H9 (cell line): ENCODE data around the gene SHISA4. TPM values are rescaled to one million over a fixed set of nuclear protein-coding genes. Genes with fewer than 3 reads are reported as not detected.

Experiments used
- DNase-seq: peaks from one replicate; pipeline ENCODE4 v3.0.0-alpha.2; 2017
- H2AFZ ChIP-seq: one replicate; pipeline ENCODE4 v1.6.1; 2013; ENCODE audit warnings: mild to moderate bottlenecking, low read length, control low read depth, moderate library complexity
- H2AK5ac ChIP-seq: 2 replicates; pipeline ENCODE4 v1.6.1; 2013; ENCODE audit warnings: low read length, control low read depth, mixed read lengths; ENCODE audit not compliant: insufficient read length
- H2BK120ac ChIP-seq: one replicate; pipeline ENCODE4 v1.6.1; 2013; ENCODE audit warnings: low read depth, mild to moderate bottlenecking, low read length, control low read depth, inconsistent platforms; ENCODE audit not compliant: poor library complexity, severe bottlenecking
- H2BK12ac ChIP-seq: 2 replicates; pipeline ENCODE4 v1.6.1; 2013; ENCODE audit warnings: low read length, control low read depth, mixed read lengths, low read depth; ENCODE audit not compliant: insufficient read length
- H2BK15ac ChIP-seq: 2 replicates; pipeline ENCODE4 v1.6.1; 2013; ENCODE audit warnings: low read depth, low read length, control low read depth
- H2BK20ac ChIP-seq: one replicate; pipeline ENCODE4 v1.6.1; 2013; ENCODE audit warnings: low read depth, mild to moderate bottlenecking, low read length, control low read depth, inconsistent platforms; ENCODE audit not compliant: poor library complexity, severe bottlenecking
- H2BK5ac ChIP-seq: 2 replicates; pipeline ENCODE4 v1.6.1; 2013; ENCODE audit warnings: low read length, control low read depth, mixed read lengths; ENCODE audit not compliant: insufficient read length
- H3K14ac ChIP-seq: 2 replicates; pipeline ENCODE4 v1.6.1; 2013; ENCODE audit warnings: low read length, control low read depth; ENCODE audit not compliant: insufficient read depth
- H3K18ac ChIP-seq: 2 replicates; pipeline ENCODE4 v1.6.1; 2013; ENCODE audit warnings: low read depth, mild to moderate bottlenecking, mixed read lengths, low read length, control low read depth; ENCODE audit not compliant: insufficient read length
- H3K23ac ChIP-seq: 2 replicates; pipeline ENCODE4 v1.6.1; 2013; ENCODE audit warnings: low read length, control low read depth, mixed read lengths, low read depth; ENCODE audit not compliant: insufficient read length
- H3K23me2 ChIP-seq: 2 replicates; pipeline ENCODE4 v1.6.1; 2013; ENCODE audit warnings: low read depth, mild to moderate bottlenecking, mixed read lengths, low read length, control low read depth; ENCODE audit not compliant: insufficient read length, poor library complexity, severe bottlenecking
- H3K27ac ChIP-seq: 2 replicates; pipeline ENCODE4 v1.5.1; 2013; ENCODE audit warnings: low read length, control low read depth, mixed read lengths, low read depth; ENCODE audit not compliant: insufficient read length
- H3K27me3 ChIP-seq: 2 replicates; pipeline ENCODE4 v1.6.1; 2013; ENCODE audit warnings: low read length, control low read depth, inconsistent platforms; ENCODE audit not compliant: insufficient read depth
- H3K4ac ChIP-seq: 2 replicates; pipeline ENCODE4 v1.6.1; 2013; ENCODE audit warnings: low read depth, mild to moderate bottlenecking, control low read depth, inconsistent platforms, low read length, moderate library complexity
- H3K4me1 ChIP-seq: 2 replicates; pipeline ENCODE4 v1.6.1; 2013; ENCODE audit warnings: low read length, control low read depth, inconsistent platforms; ENCODE audit not compliant: insufficient read depth
- H3K4me2 ChIP-seq: 2 replicates; pipeline ENCODE4 v1.6.1; 2013; ENCODE audit warnings: low read length, control low read depth, mixed read lengths; ENCODE audit not compliant: insufficient read length, insufficient read depth
- H3K56ac ChIP-seq: 2 replicates; pipeline ENCODE4 v1.6.1; 2013; ENCODE audit warnings: low read depth, mild to moderate bottlenecking, mixed read lengths, low read length, control low read depth; ENCODE audit not compliant: insufficient read length
- H3K79me1 ChIP-seq: 2 replicates; pipeline ENCODE4 v1.6.1; 2013; ENCODE audit warnings: low read depth, mild to moderate bottlenecking, moderate library complexity, low read length, control low read depth, inconsistent platforms; ENCODE audit not compliant: insufficient read depth, poor library complexity, severe bottlenecking
- H3K79me2 ChIP-seq: 2 replicates; pipeline ENCODE4 v1.6.1; 2013; ENCODE audit warnings: low read length, control low read depth, inconsistent platforms; ENCODE audit not compliant: insufficient read depth
- H3K9ac ChIP-seq: 2 replicates; pipeline ENCODE4 v1.6.1; 2013; ENCODE audit warnings: low read length, control low read depth, mixed read lengths; ENCODE audit not compliant: insufficient read length; ENCODE audit errors: extremely low read depth
- H3K9me3 ChIP-seq: one replicate; pipeline ENCODE4 v1.6.1; 2013; ENCODE audit warnings: low read depth, low read length, inconsistent platforms; ENCODE audit not compliant: control insufficient read depth
- H3T11ph ChIP-seq: one replicate; pipeline ENCODE4 v1.6.1; 2013; ENCODE audit warnings: mild to moderate bottlenecking, low read length, control low read depth, inconsistent platforms
- H4K20me1 ChIP-seq: one replicate; pipeline ENCODE4 v1.6.1; 2013; ENCODE audit not compliant: control insufficient read depth, insufficient read length, insufficient read depth
- H4K5ac ChIP-seq: 2 replicates; pipeline ENCODE4 v1.6.1; 2013; ENCODE audit warnings: low read depth, mild to moderate bottlenecking, mixed read lengths, low read length, control low read depth; ENCODE audit not compliant: insufficient read length
- H4K8ac ChIP-seq: replicated peaks from 2 replicates; pipeline ENCODE4 v1.6.1; 2013; ENCODE audit warnings: low read length, control low read depth, mixed read lengths, low read depth; ENCODE audit not compliant: insufficient read length
- H4K91ac ChIP-seq: 2 replicates; pipeline ENCODE4 v1.6.1; 2013; ENCODE audit warnings: low read depth, mild to moderate bottlenecking, moderate library complexity, mixed read lengths, low read length, control low read depth; ENCODE audit not compliant: insufficient read length
- H3K27ac Mint-ChIP-seq, 3 experiments: 2 replicates in 2 of 3; 3 replicates in 1 of 3; pipeline ENCODE4 v1.8.0; 2020 to 2021; ENCODE audit warnings: mixed read lengths in 3 of 3, mild to moderate bottlenecking in 1 of 3, moderate library complexity in 1 of 3
- H3K27me3 Mint-ChIP-seq: 2 replicates; pipeline ENCODE4 v1.8.0; 2021; ENCODE audit warnings: low read depth, mild to moderate bottlenecking, moderate library complexity, mixed read lengths
- H3K36me3 Mint-ChIP-seq, 3 experiments: 2 replicates in 2 of 3; 3 replicates in 1 of 3; pipeline ENCODE4 v1.8.0; 2020 to 2021; ENCODE audit warnings: low read depth in 3 of 3, mixed read lengths in 3 of 3; ENCODE audit not compliant: insufficient read depth in 1 of 3
- H3K4me1 Mint-ChIP-seq, 2 experiments: 2 replicates each; pipeline ENCODE4 v1.8.0; 2020; ENCODE audit warnings: mixed read lengths in 2 of 2
- H3K4me3 Mint-ChIP-seq, 2 experiments: 2 replicates in 1 of 2; 3 replicates in 1 of 2; pipeline ENCODE4 v1.8.0; 2020 to 2021; ENCODE audit warnings: mild to moderate bottlenecking in 2 of 2, mixed read lengths in 2 of 2, moderate library complexity in 1 of 2
- H3K9me3 Mint-ChIP-seq, 2 experiments: 2 replicates in 1 of 2; 3 replicates in 1 of 2; pipeline ENCODE4 v1.8.0; 2020; ENCODE audit warnings: mild to moderate bottlenecking in 2 of 2, mixed read lengths in 2 of 2, moderate library complexity in 1 of 2
- WGBS: extraction: QIAGEN DNeasy Blood & Tissue Kit; methylation state at CpG from one replicate; pipeline ENCODE4 v1.1.7; 2013; ENCODE audit warnings: missing lambda C conversion rate, low lambda C conversion rate, mixed read lengths; ENCODE audit not compliant: insufficient read length; ENCODE audit errors: extremely low coverage; 5-methylcytosine and 5-hydroxymethylcytosine counted together
- total RNA-seq: library from RNA; stranded (reverse); gene quantifications from 2 replicates; pipeline ENCODE4 v1.2.1, GENCODE V29; 2021
- TF ChIP-seq, protein P1 (sequence below): fragments of 200-600 bp; sonication (generic); conservative IDR thresholded peaks from 3 replicates; pipeline ENCODE4 v1.8.0; 2021; ENCODE audit warnings: antibody characterized with exemption, mild to moderate bottlenecking

The SHISA4 gene
- total RNA-seq, 1 experiment from 2014 or later: 6.3 TPM

- no CpG with 5 or more reads among the region's 4 CpGs for WGBS
Measured at GRCh38 chr1:201898992-201899391, 10.3 kb downstream of the SHISA4 start.

More at GRCh38 chr1:201898992-201899391, 10.3 kb downstream of the SHISA4 start:
- 0 out of 7 replicates have a peak, but pooled peaks cover 0 to 1% (median 0%) of the 10 kb centered on the region in 3 experiments for H3K36me3 Mint-ChIP-seq
- Histone ChIP-seq H3K9me3 (no peaks in the 10 kb centered on the region), H4K5ac (no peak overlapping the region), H2BK20ac (no peak overlapping the region), H3K23ac (no peak overlapping the region), H2AK5ac (no peak overlapping the region), H3K27me3 (no peaks in the 10 kb centered on the region; the same call in 1 of the 2 replicates), H3K79me1 (no peaks in the 10 kb centered on the region), H2BK12ac (no peak overlapping the region), H3K23me2 (no peaks in the 10 kb centered on the region), H3K79me2 (no peaks in the 10 kb centered on the region), H2AFZ (no peak overlapping the region), H3K56ac (no peak overlapping the region), H3K9ac (no peak overlapping the region), H2BK15ac (no peak overlapping the region), H4K91ac (no peak overlapping the region), H3K4ac (no peak overlapping the region), H4K20me1 (no peaks in the 10 kb centered on the region), H2BK120ac (no peak overlapping the region), H3T11ph (no peak overlapping the region), H3K14ac (no peak overlapping the region), H3K18ac (no peak overlapping the region), H3K4me2 (no peak overlapping the region), H3K27ac (no peak overlapping the region), H2BK5ac (no peak overlapping the region), H4K8ac (no peak overlapping the region), H3K4me1 (peaks cover 5% of the 10 kb centered on the region; the same call in 1 of the 2 replicates)
- TF ChIP-seq, protein P1, sequence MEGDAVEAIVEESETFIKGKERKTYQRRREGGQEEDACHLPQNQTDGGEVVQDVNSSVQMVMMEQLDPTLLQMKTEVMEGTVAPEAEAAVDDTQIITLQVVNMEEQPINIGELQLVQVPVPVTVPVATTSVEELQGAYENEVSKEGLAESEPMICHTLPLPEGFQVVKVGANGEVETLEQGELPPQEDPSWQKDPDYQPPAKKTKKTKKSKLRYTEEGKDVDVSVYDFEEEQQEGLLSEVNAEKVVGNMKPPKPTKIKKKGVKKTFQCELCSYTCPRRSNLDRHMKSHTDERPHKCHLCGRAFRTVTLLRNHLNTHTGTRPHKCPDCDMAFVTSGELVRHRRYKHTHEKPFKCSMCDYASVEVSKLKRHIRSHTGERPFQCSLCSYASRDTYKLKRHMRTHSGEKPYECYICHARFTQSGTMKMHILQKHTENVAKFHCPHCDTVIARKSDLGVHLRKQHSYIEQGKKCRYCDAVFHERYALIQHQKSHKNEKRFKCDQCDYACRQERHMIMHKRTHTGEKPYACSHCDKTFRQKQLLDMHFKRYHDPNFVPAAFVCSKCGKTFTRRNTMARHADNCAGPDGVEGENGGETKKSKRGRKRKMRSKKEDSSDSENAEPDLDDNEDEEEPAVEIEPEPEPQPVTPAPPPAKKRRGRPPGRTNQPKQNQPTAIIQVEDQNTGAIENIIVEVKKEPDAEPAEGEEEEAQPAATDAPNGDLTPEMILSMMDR: no peak
- H3K27ac Mint-ChIP-seq: no peak overlapping the region
- H3K4me3 Mint-ChIP-seq: no peak overlapping the region
- peaks cover 16 to 23% of the 10 kb centered on the region in 2 experiments for H3K4me1 Mint-ChIP-seq
- H3K9me3 Mint-ChIP-seq: no peaks in the 10 kb centered on the region
- no peaks in the 10 kb centered on the region; the same call in 1 of the 2 replicates for H3K27me3 Mint-ChIP-seq
- no peak for DNase-seq
